ENCODE results near the gene MMP25. TPM values are rescaled to one million over a fixed set of nuclear protein-coding genes. Genes with fewer than 3 reads are reported as not detected.
"Not testable (repeated sequence)": the region's sequence is repeated elsewhere in the genome, so short reads cannot be mapped to it uniquely, and the experiment has no call there.

Gene MMP25
- total RNA-seq, 2 experiments from 2014 or later: 0.63 to 5.6 TPM

DNA sequence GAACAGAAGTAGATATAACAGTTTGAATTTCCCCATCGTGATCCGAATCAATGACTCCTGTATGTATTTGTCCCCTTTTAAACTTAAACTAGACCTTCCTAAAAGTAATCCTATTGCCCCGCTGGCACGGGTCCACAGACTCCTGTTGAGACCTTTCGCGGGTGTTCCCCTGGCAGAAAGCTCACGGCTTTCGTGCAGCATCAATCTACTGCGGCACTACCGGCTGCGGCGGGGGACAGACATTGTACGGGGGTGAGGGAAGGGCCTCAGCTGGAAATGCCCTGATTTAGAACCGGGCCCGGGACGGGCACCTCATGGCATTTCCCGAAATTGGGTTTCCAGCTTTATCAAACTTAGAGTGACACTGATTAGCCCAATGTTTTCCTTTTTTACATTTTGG is 33.7 kb downstream of the MMP25 start:
- H3K4me2 ChIP-seq (ENCODE audit: low read length): no peak overlapping the region
- no peaks in the 10 kb centered on the region for H3K9me2 ChIP-seq (ENCODE audit: insufficient read depth, low read length)
- H3K9me3 ChIP-seq (ENCODE audit: low read length): 0 out of 2 replicates have a peak, but pooled peaks cover 6% of the 10 kb centered on the region
- no TSS peak for BruUV-seq (replicated peaks)
- intact Hi-C loops (cut with micrococcal nuclease; ENCODE audit: unreplicated experiment): no loop called here
- no peaks in the 10 kb centered on the region for H3K79me2 ChIP-seq (ENCODE audit: insufficient read depth, low read depth, low read length)
- CTCF ChIA-PET (ENCODE audit: unreplicated experiment): no interaction called here
- no peak overlapping the region for H3K4me3 ChIP-seq (ENCODE audit: low read depth, low read length, poor library complexity, severe bottlenecking)
- no peaks in the 10 kb centered on the region; the same call in 1 of the 2 replicates for H3K36me3 ChIP-seq (ENCODE audit: insufficient read depth, low read length)
- H2AFZ ChIP-seq (ENCODE audit: low read length): no peak overlapping the region
- no peaks in the 10 kb centered on the region for H4K20me1 ChIP-seq (ENCODE audit: insufficient read depth, low read length)
- H3K27ac ChIP-seq (ENCODE audit: low read depth, low read length, poor library complexity, severe bottlenecking): no peak overlapping the region
- no peak for DNase-seq (ENCODE audit: low spot score)
- POLR2A ChIA-PET: no interaction called here
- TF ChIP-seq, protein P1, sequence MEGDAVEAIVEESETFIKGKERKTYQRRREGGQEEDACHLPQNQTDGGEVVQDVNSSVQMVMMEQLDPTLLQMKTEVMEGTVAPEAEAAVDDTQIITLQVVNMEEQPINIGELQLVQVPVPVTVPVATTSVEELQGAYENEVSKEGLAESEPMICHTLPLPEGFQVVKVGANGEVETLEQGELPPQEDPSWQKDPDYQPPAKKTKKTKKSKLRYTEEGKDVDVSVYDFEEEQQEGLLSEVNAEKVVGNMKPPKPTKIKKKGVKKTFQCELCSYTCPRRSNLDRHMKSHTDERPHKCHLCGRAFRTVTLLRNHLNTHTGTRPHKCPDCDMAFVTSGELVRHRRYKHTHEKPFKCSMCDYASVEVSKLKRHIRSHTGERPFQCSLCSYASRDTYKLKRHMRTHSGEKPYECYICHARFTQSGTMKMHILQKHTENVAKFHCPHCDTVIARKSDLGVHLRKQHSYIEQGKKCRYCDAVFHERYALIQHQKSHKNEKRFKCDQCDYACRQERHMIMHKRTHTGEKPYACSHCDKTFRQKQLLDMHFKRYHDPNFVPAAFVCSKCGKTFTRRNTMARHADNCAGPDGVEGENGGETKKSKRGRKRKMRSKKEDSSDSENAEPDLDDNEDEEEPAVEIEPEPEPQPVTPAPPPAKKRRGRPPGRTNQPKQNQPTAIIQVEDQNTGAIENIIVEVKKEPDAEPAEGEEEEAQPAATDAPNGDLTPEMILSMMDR (conservative IDR thresholded peaks at IDR 0.05; ENCODE audit: low read length): no peak
- TF ChIP-seq EZH2phosphoT487 (IDR thresholded peaks at IDR 0.05; ENCODE audit: borderline replicate concordance, low read depth, low read length): no peak
- H3K4me1 ChIP-seq (ENCODE audit: insufficient read depth, low read length, poor library complexity, severe bottlenecking): peaks cover 12% of the 10 kb centered on the region

DNA sequence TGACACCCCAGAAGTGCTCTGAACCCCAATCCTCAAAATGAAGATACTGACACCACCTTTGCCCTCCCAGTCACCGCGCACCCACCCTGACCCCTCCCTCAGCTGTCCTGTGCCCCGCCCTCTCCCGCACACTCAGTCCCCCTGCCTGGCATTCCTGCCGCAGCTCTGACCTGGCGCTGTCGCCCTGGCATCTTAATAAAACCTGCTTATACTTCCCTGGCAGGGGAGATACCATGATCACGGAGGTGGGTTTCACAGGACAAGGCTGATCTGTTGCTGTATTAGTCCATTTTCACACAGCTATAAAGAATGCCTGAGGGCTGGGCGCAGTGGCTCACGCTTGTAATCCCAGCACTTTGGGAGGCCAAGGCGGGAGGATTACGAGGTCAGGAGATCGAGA is 35.6 kb downstream of the MMP25 start:
- intact Hi-C loops (cut with micrococcal nuclease; ENCODE audit: unreplicated experiment); H3K4me3 ChIP-seq (ENCODE audit: low read depth, low read length, poor library complexity, severe bottlenecking); CTCF ChIA-PET (ENCODE audit: unreplicated experiment); DNase-seq (ENCODE audit: low spot score); H3K27ac ChIP-seq (ENCODE audit: low read depth, low read length, poor library complexity, severe bottlenecking); H3K4me2 ChIP-seq (ENCODE audit: low read length); H3K36me3 ChIP-seq (ENCODE audit: insufficient read depth, low read length); H3K4me1 ChIP-seq (ENCODE audit: insufficient read depth, low read length, poor library complexity, severe bottlenecking); H3K79me2 ChIP-seq (ENCODE audit: insufficient read depth, low read depth, low read length); H3K9me2 ChIP-seq (ENCODE audit: insufficient read depth, low read length); H4K20me1 ChIP-seq (ENCODE audit: insufficient read depth, low read length); POLR2A ChIA-PET; H2AFZ ChIP-seq (ENCODE audit: low read length); BruUV-seq (replicated peaks); H3K9me3 ChIP-seq (ENCODE audit: low read length): not testable (repeated sequence)

DNA sequence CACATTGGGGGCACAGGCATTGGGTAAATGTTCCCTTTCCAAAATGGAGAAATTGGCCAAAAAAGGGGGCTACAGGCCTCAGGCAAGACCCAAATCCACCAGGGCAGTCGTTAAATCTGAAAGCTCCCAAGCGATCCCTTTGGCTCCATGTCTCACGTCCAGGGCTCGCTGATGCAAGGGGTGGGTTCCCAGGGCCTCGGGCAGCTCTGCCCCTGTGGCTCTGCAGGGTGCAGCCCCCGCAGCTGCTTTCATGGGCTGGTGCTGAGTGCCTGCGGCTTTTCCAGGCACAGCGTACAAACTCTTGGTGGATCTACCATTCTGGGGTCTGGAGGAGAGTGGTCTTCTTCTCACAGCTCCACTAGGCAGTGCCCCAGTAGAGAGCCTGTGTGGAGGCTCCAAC is 37.0 kb downstream of the MMP25 start:
- H2AFZ ChIP-seq (ENCODE audit: low read length); intact Hi-C loops (cut with micrococcal nuclease; ENCODE audit: unreplicated experiment); H3K4me2 ChIP-seq (ENCODE audit: low read length); H3K4me1 ChIP-seq (ENCODE audit: insufficient read depth, low read length, poor library complexity, severe bottlenecking); BruUV-seq (replicated peaks); H3K79me2 ChIP-seq (ENCODE audit: insufficient read depth, low read depth, low read length); H3K4me3 ChIP-seq (ENCODE audit: low read depth, low read length, poor library complexity, severe bottlenecking); POLR2A ChIA-PET; CTCF ChIA-PET (ENCODE audit: unreplicated experiment); H3K9me3 ChIP-seq (ENCODE audit: low read length); DNase-seq (ENCODE audit: low spot score); H3K9me2 ChIP-seq (ENCODE audit: insufficient read depth, low read length); H4K20me1 ChIP-seq (ENCODE audit: insufficient read depth, low read length); H3K27ac ChIP-seq (ENCODE audit: low read depth, low read length, poor library complexity, severe bottlenecking); H3K36me3 ChIP-seq (ENCODE audit: insufficient read depth, low read length): not testable (repeated sequence)

DNA sequence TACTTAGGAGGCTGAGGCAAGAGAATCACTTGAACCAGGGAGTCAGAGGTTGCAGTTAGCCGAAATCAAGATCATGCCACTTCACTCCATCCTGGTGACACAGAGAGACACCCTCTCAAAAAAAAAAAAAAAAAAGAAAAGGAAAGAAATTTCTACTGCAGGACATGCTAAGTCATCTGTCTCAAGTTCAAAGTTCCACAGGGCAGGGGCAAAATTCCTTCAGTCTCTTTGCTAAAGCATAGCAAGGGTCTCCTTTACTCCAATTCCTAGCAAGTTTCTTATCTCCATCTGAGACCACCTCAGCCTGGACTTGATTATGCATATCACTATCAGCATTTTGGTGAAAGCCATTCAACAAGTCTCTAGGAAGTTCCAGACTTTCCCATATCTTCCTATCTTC is 38.1 kb downstream of the MMP25 start:
- Histone ChIP-seq H3K4me1 (ENCODE audit: insufficient read depth, low read length, poor library complexity, severe bottlenecking) (no peaks in the 10 kb centered on the region), H3K36me3 (ENCODE audit: insufficient read depth, low read length) (no peaks in the 10 kb centered on the region), H2AFZ (ENCODE audit: low read length) (no peak overlapping the region), H3K4me3 (ENCODE audit: low read depth, low read length, poor library complexity, severe bottlenecking) (no peak overlapping the region), H3K9me2 (ENCODE audit: insufficient read depth, low read length) (no peaks in the 10 kb centered on the region), H4K20me1 (ENCODE audit: insufficient read depth, low read length) (no peaks in the 10 kb centered on the region), H3K79me2 (ENCODE audit: insufficient read depth, low read depth, low read length) (no peaks in the 10 kb centered on the region), H3K4me2 (ENCODE audit: low read length) (no peak overlapping the region), H3K9me3 (ENCODE audit: low read length) (no peaks in the 10 kb centered on the region), H3K27ac (ENCODE audit: low read depth, low read length, poor library complexity, severe bottlenecking) (no peak overlapping the region)
- POLR2A ChIA-PET: interaction anchor here (0.7 to 1.3 kb wide), 2 partner anchors 8 to 15 kb away, joined by 3 to 5 read pairs; no protein-coding TSS in a partner anchor
- no TSS peak for BruUV-seq (replicated peaks)
- intact Hi-C loops (cut with micrococcal nuclease; ENCODE audit: unreplicated experiment): no loop called here
- DNase-seq (ENCODE audit: low spot score): no peak
- TF ChIP-seq, protein P1 (conservative IDR thresholded peaks at IDR 0.05; ENCODE audit: low read length): no peak
- no peak for TF ChIP-seq EZH2phosphoT487 (IDR thresholded peaks at IDR 0.05; ENCODE audit: borderline replicate concordance, low read depth, low read length)
- CTCF ChIA-PET (ENCODE audit: unreplicated experiment): no interaction called here

Measured in OCI-LY7 (cell line).